RWPE1 (cell line): ENCODE results near the gene MMP25.
"Not testable (repeated sequence)": the region's sequence is repeated elsewhere in the genome, so short reads cannot be mapped to it uniquely, and the experiment has no call there.

Source experiments
- CTCF ChIA-PET: fragments of 350-600 bp; sonication (Branson Sonifier 250); formaldehyde crosslinking; extraction: SDS; loops from one replicate; lab custom pipeline; 2021; lab: Yijun Ruan, JAX
- POLR2A ChIA-PET: fragments of 400-600 bp; formaldehyde crosslinking; extraction: SDS; loops from one replicate; lab custom pipeline; 2020; ENCODE audit warnings: antibody characterized with exemption; ENCODE audit not compliant: low non-redundant PET; lab: Yijun Ruan, JAX
- DNase-seq: peaks from one replicate; pipeline ENCODE4 v3.0.0; 2012; ENCODE audit warnings: low spot score
- H3K27ac ChIP-seq: fragments of 450-650 bp; 2 replicates; pipeline ENCODE4 v1.5.1; 2017
- CTCF ChIP-seq: fragments of 450-650 bp; conservative IDR thresholded peaks from 2 replicates; pipeline ENCODE4 v1.5.1; 2017; ENCODE audit warnings: low read depth, mild to moderate bottlenecking

The MMP25 gene

DNA sequence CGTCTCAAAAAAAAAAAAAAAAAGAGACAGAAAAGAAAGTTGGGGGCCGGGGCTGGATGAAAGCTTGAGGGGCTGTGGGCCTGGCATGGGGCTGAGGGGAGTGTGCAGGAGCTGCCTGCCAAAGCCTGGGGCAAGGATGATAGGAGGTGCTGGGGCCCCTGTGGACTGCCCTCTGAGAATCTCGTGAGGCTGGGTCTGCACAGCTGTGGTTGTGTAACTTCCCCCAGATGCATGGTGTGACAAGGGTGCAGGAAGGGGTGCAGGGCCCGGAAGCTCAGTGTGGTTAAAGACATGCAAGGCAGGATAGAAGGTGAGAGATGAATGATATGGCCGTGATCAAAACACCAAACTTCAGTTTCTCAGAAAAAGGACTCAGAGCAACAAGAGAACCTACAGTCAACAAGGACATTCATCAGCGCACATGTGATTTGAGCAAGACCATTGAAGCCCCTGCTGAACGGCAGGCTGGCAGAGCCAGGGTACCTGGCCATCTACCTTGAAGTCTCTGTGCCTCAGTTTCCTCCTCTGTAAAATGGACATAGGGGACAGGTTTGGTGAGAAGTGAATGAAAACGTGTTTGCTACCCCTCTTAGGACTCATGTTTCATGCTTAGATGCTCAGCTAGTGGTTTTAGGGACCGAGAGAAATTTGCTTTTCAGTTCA lies 28.6 kb downstream of the MMP25 start:
- ChIA-PET POLR2A (no interaction called here), CTCF (interaction anchor here (0.6 kb wide), 2 partner anchors 53 to 630 kb away, joined by 3 to 4 read pairs; no protein-coding TSS in a partner anchor)
- no peak for DNase-seq
- TF ChIP-seq CTCF, result no peak
- H3K27ac ChIP-seq, result no peak overlapping the region

- POLR2A ChIA-PET, result no interaction called here
- no peak for DNase-seq
- H3K27ac ChIP-seq, result no peak overlapping the region
- TF ChIP-seq CTCF, result no peak
- CTCF ChIA-PET, result interaction anchor here (0.5 to 0.6 kb wide), 2 partner anchors 48 to 629 kb away, joined by 3 to 4 read pairs; no protein-coding TSS in a partner anchor
These were observed 29.2 kb downstream of the MMP25 start for GRCh38 chr16:3075523-3075915.

DNA sequence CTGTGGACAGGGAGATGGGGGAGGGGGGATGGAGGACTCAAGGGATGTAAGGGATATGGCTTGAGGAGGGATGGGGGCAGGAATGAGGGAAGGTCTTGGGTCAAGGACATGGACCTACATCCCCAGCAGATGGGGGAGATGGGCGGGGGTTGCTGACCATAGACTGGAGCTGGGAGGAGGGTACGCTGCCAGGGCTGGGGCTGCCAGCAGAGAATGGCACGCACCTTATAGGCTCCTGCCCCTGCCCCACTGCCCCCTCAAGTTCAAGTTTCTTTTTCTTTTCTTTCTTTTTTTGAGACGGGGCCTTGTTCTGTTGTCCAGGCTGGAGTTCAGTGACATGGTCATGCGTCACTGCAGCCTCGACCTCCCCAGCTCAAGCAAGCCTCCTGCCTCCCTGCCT lies 29.6 kb downstream of the MMP25 start:
- H3K27ac ChIP-seq, DNase-seq, POLR2A ChIA-PET: not testable (repeated sequence)
- CTCF ChIA-PET, result interaction anchor here (0.5 kb wide), 1 partner anchor 48 kb away, joined by 3 read pairs; no protein-coding TSS in a partner anchor

- TF ChIP-seq CTCF, result no peak
- POLR2A ChIA-PET, result no interaction called here
- CTCF ChIA-PET, result no interaction called here
- no peak for DNase-seq
- H3K27ac ChIP-seq, result no peak overlapping the region
These were observed 30.2 kb downstream of the MMP25 start for GRCh38 chr16:3076577-3076976.

DNA sequence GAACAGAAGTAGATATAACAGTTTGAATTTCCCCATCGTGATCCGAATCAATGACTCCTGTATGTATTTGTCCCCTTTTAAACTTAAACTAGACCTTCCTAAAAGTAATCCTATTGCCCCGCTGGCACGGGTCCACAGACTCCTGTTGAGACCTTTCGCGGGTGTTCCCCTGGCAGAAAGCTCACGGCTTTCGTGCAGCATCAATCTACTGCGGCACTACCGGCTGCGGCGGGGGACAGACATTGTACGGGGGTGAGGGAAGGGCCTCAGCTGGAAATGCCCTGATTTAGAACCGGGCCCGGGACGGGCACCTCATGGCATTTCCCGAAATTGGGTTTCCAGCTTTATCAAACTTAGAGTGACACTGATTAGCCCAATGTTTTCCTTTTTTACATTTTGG lies 33.7 kb downstream of the MMP25 start:
- TF ChIP-seq CTCF, result no peak
- POLR2A ChIA-PET, result no interaction called here
- CTCF ChIA-PET, result interaction anchor here (0.7 kb wide), 1 partner anchor 646 kb away, joined by 3 read pairs; no protein-coding TSS in a partner anchor
- no peak overlapping the region for H3K27ac ChIP-seq
- no peak for DNase-seq

- CTCF ChIA-PET, result interaction anchor here (0.6 kb wide), 2 partner anchors 46 to 81 kb away, joined by 3 to 4 read pairs; no protein-coding TSS in a partner anchor
- DNase-seq, POLR2A ChIA-PET, H3K27ac ChIP-seq: not testable (repeated sequence)
These were observed 35.6 kb downstream of the MMP25 start for GRCh38 chr16:3081957-3082356.

GRCh38 chr16:3083408-3083807 lies 37.0 kb downstream of the MMP25 start:
- POLR2A ChIA-PET, H3K27ac ChIP-seq, DNase-seq, CTCF ChIA-PET: not testable (repeated sequence)

DNA sequence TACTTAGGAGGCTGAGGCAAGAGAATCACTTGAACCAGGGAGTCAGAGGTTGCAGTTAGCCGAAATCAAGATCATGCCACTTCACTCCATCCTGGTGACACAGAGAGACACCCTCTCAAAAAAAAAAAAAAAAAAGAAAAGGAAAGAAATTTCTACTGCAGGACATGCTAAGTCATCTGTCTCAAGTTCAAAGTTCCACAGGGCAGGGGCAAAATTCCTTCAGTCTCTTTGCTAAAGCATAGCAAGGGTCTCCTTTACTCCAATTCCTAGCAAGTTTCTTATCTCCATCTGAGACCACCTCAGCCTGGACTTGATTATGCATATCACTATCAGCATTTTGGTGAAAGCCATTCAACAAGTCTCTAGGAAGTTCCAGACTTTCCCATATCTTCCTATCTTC lies 38.1 kb downstream of the MMP25 start:
- no peak for TF ChIP-seq CTCF
- ChIA-PET CTCF (interaction anchor here (1.0 kb wide), 1 partner anchor 24 kb away, joined by 3 read pairs; no protein-coding TSS in a partner anchor), POLR2A (no interaction called here)
- no peak overlapping the region for H3K27ac ChIP-seq
- no peak for DNase-seq
